Activated CD4-positive, alpha-beta T cell treated with anti-CD3 and anti-CD28 coated beads, Interleukin-10, Interleukin-2, amounts not matched to agents 100 ng/mL and 50 ng/mL, durations not matched to agents 16 hours and 8 hours (primary cell): ENCODE results near the gene CALY.

Source experiments
- DNase-seq: peaks from one replicate; pipeline ENCODE4 v3.0.0-alpha.2; 2020

Gene CALY

DNA sequence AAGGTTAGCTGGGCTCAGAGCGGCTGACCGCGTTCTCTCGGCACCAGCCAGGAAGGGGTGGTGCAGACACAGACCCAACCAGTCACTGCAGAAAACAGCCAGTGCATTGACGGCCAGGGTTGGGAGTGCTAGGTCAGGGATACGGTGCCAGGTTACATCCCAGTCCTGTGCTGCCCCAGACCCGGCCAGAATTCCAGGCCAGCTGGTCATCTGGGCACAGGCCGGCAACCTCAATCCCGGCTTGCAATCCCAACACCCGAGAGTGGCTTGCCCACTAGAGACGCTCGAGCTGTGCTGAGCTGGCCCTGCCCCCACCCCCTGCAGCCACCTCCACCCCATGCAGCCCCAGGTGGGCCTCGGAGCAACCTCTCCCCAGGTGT lies 14.2 kb upstream of the CALY start:
- DNase-seq = no peak

DNA sequence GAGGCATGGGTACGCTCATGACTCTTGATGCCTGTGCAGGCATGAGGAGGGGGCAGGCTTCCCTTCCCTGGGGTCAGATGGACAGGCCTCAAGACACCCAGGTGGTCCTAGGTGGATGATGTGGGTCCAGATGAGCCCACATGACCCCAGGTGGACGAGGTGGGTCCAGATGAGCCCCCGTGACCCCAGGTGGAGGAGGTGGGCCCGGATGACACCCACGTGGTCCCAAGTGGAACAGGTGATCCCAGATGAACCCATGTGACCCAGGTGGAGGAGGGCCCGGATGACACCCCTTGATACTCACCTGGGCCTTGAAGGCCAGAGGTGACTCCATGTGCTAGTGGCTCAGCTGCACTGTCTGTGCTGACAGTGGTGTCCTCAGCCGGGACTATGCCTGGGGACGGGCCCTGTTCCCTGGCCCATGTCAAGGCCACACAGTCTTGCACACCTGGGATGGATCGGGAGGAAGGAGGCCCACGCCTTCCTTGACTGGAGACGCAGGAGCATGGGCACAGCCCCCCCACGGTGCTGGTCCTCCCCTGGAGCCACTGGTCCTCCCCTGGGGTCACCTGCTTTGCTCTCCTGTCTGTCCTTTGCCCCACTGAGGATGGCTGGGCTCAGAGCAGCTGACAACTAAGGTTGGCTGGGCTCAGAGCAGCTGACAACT lies 13.7 kb upstream of the CALY start:
- no peak for DNase-seq

DNA sequence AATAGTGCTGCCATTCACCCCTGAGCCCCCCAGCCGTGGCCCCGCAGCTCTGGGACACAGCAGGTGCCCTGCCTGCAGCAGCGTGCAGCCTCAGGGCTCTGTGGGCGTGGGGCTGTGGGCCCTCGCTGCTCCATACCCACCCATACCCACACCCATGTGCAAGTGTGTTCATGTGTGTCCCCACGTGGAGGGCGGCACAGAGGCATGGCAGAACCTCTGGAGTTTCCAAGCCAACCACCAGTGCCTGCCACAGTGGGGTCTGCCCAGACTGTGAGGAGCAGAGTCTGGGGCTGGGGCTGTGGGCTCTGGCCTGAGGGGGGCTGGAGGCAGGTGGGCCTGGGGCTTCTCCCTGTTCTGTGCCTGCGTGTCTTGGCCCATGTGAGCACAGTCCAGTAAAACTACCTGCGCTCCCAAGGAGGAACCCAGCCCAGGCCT lies 12.9 kb upstream of the CALY start:
- no peak for DNase-seq

DNA sequence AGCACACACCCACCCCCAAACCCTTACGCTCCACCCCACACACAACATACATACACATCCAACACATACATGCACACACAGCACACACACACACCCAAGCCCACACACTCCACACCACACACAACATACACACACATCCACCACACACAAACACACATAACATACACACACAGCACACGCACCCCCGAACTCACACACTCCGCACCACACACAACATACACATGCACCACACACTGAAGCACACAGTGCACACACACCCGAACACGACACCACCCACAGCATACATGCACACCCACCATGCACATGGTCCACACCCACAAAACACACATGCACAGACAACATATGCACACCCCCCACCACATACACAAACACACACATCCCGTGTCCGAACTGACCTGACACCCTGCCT lies 12.5 kb upstream of the CALY start:
- no peak for DNase-seq

DNA sequence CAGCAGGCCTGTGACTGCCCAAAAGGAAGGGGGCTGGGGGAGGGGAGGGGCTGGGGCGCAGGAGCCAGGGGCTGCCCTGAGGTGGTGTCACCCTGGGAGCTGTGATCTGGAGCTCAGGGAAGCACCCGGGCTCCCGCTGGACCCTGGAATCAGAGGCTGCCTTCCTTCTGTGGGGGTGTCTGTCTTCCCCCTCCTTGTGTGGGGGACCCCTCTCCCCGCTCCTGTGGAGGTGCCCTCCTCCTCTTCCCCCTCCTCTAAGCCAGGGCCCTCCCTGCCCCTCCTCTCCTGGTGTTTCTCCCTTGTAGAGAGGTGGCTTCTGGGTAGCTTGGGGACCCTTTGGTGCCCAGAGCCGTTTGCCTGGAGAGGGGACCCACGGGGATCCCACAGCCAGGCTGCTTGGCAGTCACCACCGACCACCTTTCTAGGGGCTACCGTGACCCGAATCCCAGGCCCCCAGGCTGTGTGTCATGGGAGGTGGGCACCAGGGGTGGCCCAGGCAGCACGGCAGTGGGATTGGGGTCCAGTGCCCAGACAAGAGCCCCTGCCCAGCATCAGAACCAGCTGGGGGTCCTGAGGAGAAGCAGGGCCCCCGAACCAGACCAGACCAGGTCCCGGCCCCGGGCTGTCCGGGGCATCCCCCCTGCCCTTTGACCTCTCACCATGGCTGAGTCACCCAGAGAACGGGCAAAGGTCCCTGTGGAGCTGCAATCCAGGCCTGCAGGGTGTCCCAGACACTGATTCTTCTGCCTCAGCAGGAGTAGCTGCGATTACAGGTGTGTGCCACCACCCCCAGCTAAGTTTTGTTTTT lies 11.2 kb upstream of the CALY start:
- DNase-seq = no peak

DNA sequence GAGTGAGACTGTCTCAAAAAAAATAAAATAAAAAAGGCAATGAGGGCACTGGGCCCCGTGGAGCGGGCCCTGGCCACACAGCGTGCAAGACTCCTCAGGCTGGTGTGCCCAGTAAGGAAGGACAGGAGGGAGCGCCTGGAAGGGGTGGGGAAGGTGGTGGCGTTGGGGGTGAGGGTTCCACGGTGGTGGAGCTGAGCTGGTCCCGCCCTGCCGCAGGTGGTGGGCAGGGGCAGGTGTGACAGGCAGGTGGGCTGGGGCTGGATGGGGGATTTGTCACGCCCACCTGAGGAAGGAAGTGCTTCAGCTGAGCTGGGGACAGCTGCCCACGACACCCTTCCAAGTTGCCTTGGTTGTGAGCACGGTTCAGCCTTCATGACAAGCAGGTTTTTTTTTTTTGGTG lies 9.7 kb upstream of the CALY start:
- no peak for DNase-seq

DNA sequence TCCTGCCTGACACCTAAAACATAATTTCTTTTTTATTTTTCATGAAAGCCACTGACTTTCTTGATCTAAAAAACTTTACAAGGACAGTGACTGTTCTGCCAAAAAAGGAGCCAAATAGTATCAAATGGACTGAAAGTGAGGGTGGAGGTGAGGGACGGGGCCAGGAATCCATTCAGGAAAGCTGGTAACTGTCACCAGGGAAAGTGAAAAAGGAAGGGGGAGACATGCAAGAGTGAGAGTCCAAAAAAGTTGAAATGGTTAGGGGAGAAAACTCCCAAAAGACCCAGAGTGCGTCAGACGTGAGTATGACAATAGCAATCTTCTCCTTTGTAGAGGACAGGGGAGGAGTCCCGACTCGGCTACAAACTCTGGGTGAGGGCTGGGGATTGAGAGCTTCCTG lies 7.5 kb upstream of the CALY start:
- no peak for DNase-seq

DNA sequence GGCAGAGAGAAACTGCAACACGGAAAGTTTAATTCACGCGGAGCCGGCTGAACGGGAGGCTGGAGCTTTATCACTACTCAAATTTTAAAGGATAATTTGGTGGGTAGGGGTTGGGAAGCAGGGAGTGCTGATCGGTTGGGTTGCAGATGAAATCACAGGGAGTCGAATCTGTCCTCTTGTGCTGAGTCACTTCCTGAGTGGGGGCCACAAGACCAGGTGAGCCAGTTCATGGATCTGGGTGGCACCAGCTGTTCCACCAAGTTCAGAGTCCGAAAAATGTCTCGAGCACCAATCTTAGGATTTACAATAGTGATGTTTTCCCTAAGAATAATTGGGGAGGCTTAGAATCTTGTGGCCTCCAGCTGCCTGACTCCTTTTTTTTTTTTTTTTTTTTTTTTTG lies 6.9 kb upstream of the CALY start:
- no peak for DNase-seq

DNA sequence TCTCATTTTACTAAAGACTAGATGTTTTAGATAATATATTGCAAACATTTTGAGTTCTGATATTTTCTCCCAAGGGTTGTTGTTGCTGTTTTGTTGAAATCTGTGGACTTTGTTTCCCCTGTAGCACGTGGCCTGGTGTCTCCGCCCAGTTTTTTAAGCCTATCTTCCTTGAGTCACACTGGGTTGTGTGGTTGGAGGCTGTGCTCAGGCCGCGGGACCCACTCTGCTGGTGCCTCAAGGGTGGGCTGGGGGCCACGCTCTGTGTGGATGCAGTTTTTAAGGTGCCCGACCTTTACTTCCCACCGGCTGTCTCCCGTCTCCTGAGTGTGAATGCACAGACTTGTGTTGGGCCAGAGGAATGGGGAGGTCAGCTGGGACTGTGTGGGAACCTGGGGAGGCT lies 6.2 kb upstream of the CALY start:
- no peak for DNase-seq

DNA sequence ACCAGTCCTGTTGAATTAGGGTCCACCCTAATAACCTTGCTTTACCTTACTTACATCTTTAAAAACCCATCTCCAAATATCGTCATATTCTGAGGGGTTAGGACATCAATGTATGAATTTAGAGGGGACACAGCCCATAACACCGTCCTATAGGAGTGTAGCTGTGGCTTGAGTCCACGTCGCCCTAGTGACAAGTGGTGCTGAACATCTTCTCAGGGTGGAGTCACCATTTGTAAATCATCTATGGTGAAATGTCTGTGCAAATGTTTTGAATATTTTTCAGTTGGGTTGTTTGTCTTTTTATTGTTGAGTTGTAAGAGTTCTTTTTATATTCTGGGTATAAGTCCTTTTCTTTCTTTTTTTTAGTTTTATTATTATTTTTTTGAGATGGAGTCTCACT lies 5.3 kb upstream of the CALY start:
- no peak for DNase-seq

DNA sequence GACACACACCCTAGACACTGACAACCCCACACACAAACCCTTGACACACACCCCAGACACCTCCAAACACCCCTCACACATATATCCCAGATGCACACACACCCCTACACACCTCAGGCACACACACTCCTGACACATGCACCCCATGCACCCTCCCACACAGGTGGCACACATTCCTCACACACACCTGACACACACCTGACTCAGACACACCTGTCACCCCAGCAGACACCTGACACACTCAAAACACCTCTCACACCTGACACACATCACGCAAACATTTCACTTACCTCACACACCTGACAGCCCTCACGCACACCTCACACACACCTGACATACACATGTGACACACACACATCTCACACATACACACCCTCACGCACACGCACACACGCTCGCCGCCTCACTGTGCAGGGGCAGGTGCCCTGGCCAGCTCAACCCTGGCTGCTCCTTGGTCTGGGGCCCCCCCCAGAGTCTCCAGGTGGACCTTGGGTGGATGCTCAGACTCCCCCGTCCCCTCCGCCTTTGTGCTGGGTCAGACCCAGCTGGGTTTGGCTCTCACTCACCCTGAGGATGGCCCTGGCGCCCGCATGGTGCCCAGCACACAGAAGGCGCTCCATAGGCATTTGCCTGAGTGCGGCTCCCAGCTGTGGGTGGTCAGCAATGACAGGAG lies 3.1 kb upstream of the CALY start:
- DNase-seq = no peak

DNA sequence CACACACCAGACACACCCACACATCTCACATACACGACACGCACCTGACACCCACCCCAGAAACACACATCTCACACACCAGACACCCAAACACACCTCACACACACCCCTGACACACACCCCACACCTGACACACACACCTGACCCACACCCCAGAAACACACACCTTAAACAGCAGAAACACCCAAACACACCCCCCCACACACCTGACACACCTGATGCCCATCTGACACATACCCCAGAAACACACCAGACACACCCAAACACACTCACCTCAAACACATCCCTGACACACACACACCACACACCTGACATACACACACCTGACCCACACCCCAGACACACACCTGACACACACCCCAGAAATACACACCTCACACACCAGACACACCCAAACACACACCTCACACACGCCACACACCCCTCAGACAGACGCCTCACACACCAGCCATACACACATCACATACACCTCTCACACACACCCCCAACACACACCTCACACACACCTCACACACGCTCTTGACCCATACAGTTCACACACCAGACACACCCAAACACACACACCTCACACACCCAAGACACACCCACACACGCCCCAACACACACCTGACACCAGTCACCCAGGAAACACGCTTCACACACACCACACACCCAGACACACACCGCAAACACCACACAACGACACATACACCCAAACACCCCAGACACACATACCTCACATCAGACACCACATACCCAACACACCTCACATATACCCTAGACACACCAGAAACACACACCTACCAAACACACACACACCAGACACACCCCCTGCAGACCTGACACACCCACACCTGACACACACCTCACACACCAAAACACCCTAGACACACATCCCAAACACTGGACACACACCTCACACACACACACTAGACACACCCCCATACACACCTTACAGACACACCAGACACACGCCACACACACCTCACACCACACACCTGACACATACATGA lies 1.7 kb upstream of the CALY start:
- DNase-seq = no peak

DNA sequence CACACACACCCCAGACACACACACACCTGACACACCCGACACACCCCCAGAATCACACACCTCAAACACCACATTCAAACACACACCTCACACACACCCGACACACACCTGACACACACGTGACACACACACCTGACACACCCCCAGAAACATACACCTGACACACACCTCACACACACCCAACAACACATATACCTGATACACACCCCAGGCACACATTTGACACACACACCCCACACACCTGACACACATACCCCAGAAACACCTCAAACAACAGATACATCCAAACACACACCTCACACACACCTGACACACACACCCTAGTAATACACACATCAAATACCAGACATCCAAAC lies 652 bp upstream of the CALY start:
- DNase-seq = no peak

DNA sequence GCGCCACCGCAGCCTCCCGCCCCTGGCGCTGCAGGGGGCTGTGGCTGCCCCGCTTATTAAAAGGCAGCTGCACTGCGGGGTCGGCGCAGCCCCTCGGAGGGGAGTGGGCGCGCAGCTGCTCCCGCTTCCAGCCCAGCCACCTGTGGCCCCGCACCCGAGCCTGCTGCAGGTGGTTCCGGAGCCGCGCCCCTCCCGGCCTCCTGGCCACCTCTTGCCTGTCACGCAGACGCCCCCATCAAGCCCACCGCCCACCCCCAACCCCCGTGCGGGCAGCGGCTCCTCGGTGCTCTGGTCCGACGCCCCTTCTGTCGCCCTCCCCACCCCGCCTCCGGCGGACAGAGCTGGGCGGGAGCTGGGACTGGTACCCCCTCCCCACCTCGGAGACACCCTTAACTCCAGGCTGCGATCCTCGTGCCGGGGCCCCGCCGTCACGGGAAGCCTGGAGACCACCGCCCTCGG lies 549 bp downstream of the CALY start:
- DNase-seq = no peak

DNA sequence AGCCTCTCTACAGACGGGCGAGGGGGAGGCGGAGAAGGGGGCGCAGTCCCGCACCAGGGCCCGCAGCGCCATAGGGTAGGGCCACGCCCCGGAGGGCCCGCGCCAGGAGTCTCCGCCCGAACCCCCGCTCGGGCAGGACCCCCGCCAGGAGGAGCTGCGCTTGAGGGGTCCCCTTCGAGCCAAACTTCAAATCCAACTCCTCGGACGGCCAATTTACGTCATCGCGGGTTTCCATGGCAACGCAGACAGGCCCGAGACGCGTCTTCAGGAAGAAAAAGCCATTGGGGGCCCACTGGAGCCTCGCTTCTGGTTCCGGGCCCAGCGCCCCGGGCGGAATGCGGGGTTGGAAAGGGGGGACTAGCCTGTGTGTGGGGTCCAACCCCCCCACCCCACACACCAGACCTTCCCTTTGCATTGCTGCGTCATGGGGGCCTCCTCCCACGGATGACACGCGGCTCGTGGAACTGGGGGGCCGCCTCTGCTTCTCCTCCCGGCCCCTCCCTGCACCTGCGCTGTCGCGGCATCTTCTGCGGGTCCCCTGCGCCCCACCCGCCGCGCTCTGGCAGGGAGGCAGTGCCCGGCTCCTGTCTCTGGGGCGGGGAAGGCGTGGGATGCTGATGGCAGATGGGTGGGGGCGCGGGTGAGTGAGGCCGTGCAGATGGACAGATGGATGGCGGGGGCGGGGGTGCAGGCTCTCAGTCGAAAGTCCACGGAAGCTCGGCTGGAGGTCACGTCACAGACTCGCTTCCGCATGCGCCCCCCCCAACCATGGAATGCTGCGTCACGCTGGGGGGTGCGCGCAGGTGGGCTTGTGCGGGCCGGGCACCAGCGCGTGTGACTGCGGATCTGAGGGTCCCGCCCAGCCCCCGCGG lies 1.2 kb downstream of the CALY start:
- peak; percentile 62 for DNase-seq

DNA sequence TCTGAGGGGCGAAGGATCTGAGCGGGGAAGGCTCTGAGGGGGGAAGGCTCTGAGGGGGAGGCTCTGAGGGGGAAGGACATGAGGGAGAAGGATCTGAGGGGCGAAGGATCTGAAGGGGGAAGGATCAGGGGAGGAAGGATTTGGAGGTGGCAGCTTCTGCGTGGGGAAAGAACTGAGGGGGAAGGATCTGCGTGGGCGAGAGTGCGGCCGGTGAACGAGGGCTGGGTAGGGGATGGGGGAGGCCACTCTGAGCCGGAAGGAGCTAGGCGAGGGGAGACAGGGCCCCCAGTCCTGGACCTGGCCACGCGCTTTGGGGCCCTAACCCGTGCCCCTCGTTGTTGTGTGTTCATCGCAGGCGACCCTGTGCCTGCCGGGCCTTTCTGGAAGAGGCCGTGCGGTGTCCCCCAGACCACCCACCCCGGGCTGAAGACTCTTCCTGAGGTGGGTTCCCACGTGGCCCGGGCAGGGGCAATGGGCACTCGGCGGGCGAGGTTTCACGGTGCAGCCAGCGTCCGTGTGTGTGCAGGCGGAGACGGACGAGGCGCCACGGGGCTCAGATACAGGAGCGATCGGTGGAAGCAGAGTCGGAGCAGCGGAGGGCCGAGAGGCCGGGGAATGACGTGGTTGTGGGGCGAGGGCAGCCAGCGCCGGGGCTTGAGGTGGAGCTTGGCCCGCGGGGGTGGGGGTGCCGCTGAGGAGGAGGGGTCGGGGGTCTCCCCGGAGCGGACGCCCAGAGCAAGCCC lies 2.0 kb downstream of the CALY start:
- no peak for DNase-seq

DNA sequence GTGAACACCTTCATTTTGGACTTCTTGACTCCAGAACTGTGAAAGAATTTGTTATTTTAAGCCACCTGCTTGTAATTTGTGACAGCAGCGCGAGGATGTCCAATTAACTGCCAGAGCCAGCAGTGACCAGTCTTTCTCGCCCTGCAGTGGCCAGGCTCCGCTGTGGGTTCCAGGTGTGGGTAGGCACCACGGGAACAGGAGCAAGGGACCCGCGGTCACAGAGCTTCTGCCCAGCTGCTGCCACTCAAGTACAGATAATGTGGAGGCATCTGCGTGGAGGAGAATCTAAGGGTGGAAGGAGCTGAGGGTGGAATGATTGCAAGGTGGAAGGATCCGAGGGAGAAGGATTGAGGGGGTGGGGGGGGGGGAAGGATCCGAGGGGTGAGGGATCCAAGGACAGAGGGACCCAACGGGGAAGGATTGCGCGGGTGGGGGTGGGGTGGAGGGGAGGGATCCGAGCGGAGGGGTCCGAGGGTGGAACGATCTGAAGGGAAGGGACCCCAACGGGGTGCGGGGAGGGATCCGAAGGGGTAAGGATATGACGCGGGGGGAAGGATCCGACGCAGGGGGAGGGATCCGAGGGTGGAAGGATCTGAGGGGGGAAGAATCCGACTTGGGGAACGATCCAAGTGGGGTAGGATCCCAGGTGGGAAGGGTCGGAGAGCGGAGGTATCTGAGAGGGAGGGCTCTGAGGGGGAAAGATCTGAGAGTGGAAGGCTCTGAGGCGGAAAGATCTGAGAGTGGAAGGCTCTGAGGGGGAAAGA lies 3.6 kb downstream of the CALY start:
- no peak for DNase-seq

DNA sequence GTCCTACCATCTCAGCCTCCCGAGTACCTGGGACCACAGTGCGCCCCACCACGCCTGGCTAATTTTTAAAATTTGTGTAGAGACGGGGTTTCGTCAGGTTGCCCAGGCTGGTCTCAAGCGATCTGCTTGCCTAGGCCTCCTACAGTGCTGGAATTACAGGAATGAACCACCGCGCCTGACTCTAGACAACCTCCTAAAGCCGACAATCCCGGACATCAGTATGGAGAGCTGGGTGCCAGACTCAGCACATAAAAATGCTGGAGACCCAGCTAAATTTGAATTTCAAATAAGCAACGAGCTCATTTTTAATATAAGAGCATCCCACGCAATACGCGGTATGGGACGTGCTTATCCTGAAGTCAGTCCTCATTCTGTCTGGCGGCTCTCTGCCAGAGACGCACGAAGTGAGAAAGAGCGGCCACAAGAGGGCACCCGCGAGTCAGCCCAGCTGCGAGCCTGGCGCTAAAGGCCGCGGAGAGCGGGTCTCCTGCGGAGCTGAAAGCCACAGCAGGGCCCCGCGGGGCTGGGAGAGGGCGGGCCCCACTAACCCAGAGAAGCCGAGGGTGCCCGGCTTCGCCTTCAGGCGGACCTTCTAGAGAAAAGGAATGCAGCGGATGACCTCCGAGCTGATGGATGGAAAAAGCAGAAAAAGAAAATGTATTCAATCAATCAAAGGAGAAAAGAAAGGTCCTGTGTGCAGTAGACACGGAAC lies 7.0 kb downstream of the CALY start:
- peak; percentile 87 for DNase-seq
